HepG2 (cell line): Measurements from ENCODE around the gene TCF25. TPM values are rescaled to one million over a fixed set of nuclear protein-coding genes. Genes with fewer than 3 reads are reported as not detected.
A peak's percentile ranks its signal among the peaks of the same experiment; 100 is the strongest.

Experiments used
- ATM ChIP-seq: fragments of 450-650 bp; IDR thresholded peaks from 2 replicates; pipeline ENCODE4 v1.7.1; 2017; ENCODE audit warnings: mild to moderate bottlenecking, borderline replicate concordance
- FLYWCH1 ChIP-seq: sonication (generic); formaldehyde crosslinking; IDR thresholded peaks from 2 replicates; pipeline ENCODE4 v1.8.1; 2023; ENCODE audit warnings: mild to moderate bottlenecking, missing genetic modification reagents
- GTF3A ChIP-seq: sonication (generic); formaldehyde crosslinking; conservative IDR thresholded peaks from 2 replicates; pipeline ENCODE4 v1.4.0; 2020; ENCODE audit warnings: mild to moderate bottlenecking, missing genetic modification reagents
- HNRNPK ChIP-seq: fragments of 200-400 bp; formaldehyde crosslinking; IDR thresholded peaks from 2 replicates; pipeline ENCODE4 v1.6.1; 2018; ENCODE audit warnings: low read length, low read depth, moderate library complexity, mild to moderate bottlenecking; ENCODE audit not compliant: poor library complexity, severe bottlenecking
- ISL2 ChIP-seq: sonication (generic); formaldehyde crosslinking; IDR thresholded peaks from 2 replicates; pipeline ENCODE4 v1.5.0; 2020; ENCODE audit warnings: missing genetic modification reagents
- KDM5B ChIP-seq: sonication (generic); formaldehyde crosslinking; IDR thresholded peaks from 2 replicates; pipeline ENCODE4 v1.4.0; 2020; ENCODE audit warnings: missing genetic modification reagents, mild to moderate bottlenecking, borderline replicate concordance
- KLF11 ChIP-seq: IDR thresholded peaks from 2 replicates; pipeline ENCODE4 v1.6.1; 2016; ENCODE audit warnings: missing compliant biosample characterization
- LCORL ChIP-seq, 2 experiments: fragments of 450-650 bp in 1 of 2; sonication (generic) in 1 of 2; formaldehyde crosslinking in 1 of 2; IDR thresholded peaks; 2 replicates each; pipeline versions ENCODE4 v1.5.0 to v1.6.1; 2017 to 2020; ENCODE audit warnings: antibody characterized with exemption in 1 of 2, missing genetic modification reagents in 1 of 2
- MZF1 ChIP-seq: sonication (generic); formaldehyde crosslinking; IDR thresholded peaks from 2 replicates; pipeline ENCODE4 v1.8.1; 2023; ENCODE audit warnings: mild to moderate bottlenecking, missing genetic modification reagents, borderline replicate concordance
- POLR2AphosphoS5 ChIP-seq: IDR thresholded peaks from 2 replicates; pipeline ENCODE4 v1.6.1; 2012; ENCODE audit warnings: low read depth, low read length
- RFXANK ChIP-seq: IDR thresholded peaks from 2 replicates; pipeline ENCODE4 v1.6.1; 2016
- SP4 ChIP-seq: sonication (generic); formaldehyde crosslinking; IDR thresholded peaks from 2 replicates; pipeline ENCODE4 v1.8.1; 2023; ENCODE audit warnings: mild to moderate bottlenecking, missing genetic modification reagents
- STAT5B ChIP-seq: sonication (generic); formaldehyde crosslinking; IDR thresholded peaks from 2 replicates; pipeline ENCODE4 v1.4.0; 2020; ENCODE audit warnings: missing genetic modification reagents
- ZFP36L2 ChIP-seq: sonication (generic); formaldehyde crosslinking; IDR thresholded peaks from 2 replicates; pipeline ENCODE4 v1.4.0; 2020; ENCODE audit warnings: missing genetic modification reagents
- ZFY ChIP-seq: sonication (generic); formaldehyde crosslinking; IDR thresholded peaks from 2 replicates; pipeline ENCODE4 v1.4.0; 2020; ENCODE audit warnings: missing genetic modification reagents
- ZKSCAN8 ChIP-seq: IDR thresholded peaks from 2 replicates; pipeline ENCODE4 v1.6.1; 2016; ENCODE audit warnings: borderline replicate concordance, missing genetic modification reagents, missing compliant biosample characterization
- ZNF17 ChIP-seq: sonication (generic); formaldehyde crosslinking; IDR thresholded peaks from 2 replicates; pipeline ENCODE4 v1.5.0; 2020; ENCODE audit warnings: mild to moderate bottlenecking, missing genetic modification reagents
- ZNF264 ChIP-seq: sonication (generic); formaldehyde crosslinking; IDR thresholded peaks from 2 replicates; pipeline ENCODE4 v1.4.0; 2020; ENCODE audit warnings: missing genetic modification reagents
- ZNF496 ChIP-seq: sonication (generic); formaldehyde crosslinking; IDR thresholded peaks from 2 replicates; pipeline ENCODE4 v1.8.1; 2023; ENCODE audit warnings: mild to moderate bottlenecking, moderate library complexity, missing genetic modification reagents; ENCODE audit not compliant: insufficient replicate concordance
- ZNF570 ChIP-seq: sonication (generic); formaldehyde crosslinking; IDR thresholded peaks from 2 replicates; pipeline ENCODE4 v1.4.0; 2020; ENCODE audit warnings: mild to moderate bottlenecking, missing genetic modification reagents, borderline replicate concordance
- ZNF737 ChIP-seq: sonication (generic); formaldehyde crosslinking; IDR thresholded peaks from 2 replicates; pipeline ENCODE4 v1.5.0; 2020; ENCODE audit warnings: missing genetic modification reagents, mild to moderate bottlenecking, borderline replicate concordance
- polyA plus RNA-seq, 8 experiments: library from polyadenylated mRNA; depleted of rRNA in 3 of 8; stranded (reverse) in 7 of 8; unstranded in 1 of 8; fragments of >200 nt; fragmentation: Illumina TruSeq in 4 of 8; extraction: Trizol in 4 of 8; gene quantifications; 2 replicates each; pipeline versions ENCODE4 v1.2.1 to v1.2.3, GENCODE V29; 2011 to 2016; ENCODE audit warnings: low read depth in 4 of 8, missing spikeins in 1 of 8, mixed read lengths in 1 of 8; ENCODE audit not compliant: insufficient read depth in 1 of 8
- total RNA-seq, 5 experiments: library from RNA; depleted of rRNA; stranded (reverse); fragments of >200 nt; fragmentation: Illumina TruSeq; extraction: Trizol; gene quantifications; 2 replicates each; pipeline ENCODE4 v1.2.3, GENCODE V29; 2016; ENCODE audit warnings: low read depth in 1 of 5
- TF ChIP-seq, protein P1 (sequence below): IDR thresholded peaks from 2 replicates; pipeline ENCODE4 v1.6.1; 2016; ENCODE audit warnings: low read depth
- TF ChIP-seq, protein P2 (sequence below): sonication (generic); formaldehyde crosslinking; IDR thresholded peaks from 2 replicates; pipeline ENCODE4 v1.4.0; 2020; ENCODE audit warnings: mild to moderate bottlenecking, missing genetic modification reagents
- TF ChIP-seq, protein P3 (sequence below): sonication (generic); formaldehyde crosslinking; IDR thresholded peaks from 2 replicates; pipeline ENCODE4 v1.5.0; 2020; ENCODE audit warnings: missing genetic modification reagents
- TF ChIP-seq, protein P4 (sequence below): IDR thresholded peaks from 2 replicates; pipeline ENCODE4 v1.6.1; 2012; ENCODE audit warnings: low read length, improper control_type of control experiment

Gene TCF25
- total and polyA plus RNA-seq, 2 of the 13 experiments (the other 11 are each of a cell fraction or from before 2014, with no cell fraction given): 138 to 206 TPM

DNA sequence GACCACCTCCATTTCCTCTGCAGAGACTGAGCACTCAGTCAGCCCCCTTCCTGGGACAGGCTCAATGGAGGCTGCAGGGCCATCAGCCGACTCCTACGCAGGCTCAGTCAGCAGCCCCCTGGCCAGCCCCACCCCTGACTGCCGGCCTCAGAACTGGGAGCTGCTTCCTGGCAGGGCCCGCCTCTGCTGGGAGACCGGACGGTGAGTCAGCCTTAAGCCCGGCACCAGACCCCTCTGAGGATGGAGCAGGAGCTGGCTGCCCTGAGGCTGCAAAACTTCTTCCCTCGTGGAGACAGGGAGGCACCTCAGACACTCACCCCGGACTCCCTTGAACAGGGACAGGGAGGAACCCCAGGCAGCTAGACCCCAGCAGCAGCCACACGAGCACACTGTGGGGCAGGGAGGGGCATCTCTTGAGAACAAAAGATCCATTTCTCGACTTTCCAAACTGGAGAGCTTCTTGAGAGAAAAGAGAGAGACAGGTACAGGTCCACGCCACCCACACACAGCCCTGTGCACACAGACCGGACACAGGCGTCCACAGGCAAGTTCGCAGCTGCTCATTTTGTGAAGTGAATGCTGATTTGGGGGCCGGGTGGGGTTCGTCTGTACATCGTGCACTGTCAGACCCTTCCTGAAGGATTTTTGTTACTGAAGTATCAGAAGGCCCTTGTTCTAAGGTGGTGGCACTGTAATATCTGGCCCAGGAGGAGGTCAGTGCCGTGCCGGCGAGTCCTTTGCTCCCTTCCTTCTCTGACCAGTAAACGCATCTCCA lies 48.5 kb downstream of the TCF25 start (continued):
- TF ChIP-seq ATM (no peak), HNRNPK (no peak), LCORL (IDR thresholded peaks at IDR 0.05) (no peak), LCORL (CRISPR knock-in tag; IDR thresholded peaks at IDR 0.05) (peak; percentile 85), ZNF570 (CRISPR knock-in tag) (no peak), GTF3A (CRISPR knock-in tag) (no peak), ZNF17 (CRISPR knock-in tag) (no peak), STAT5B (no peak), SP4 (peak; percentile 35; the same call in 1 of the 2 replicates), ZNF496 (no peak), ZNF264 (CRISPR knock-in tag) (0 out of 2 replicates have a peak, but pooled peaks have one; percentile 32), ZKSCAN8 (CRISPR knock-in tag) (0 out of 2 replicates have a peak, but pooled peaks have one; percentile 26), ISL2 (CRISPR knock-in tag) (peak; percentile 52), ZNF737 (CRISPR knock-in tag) (no peak), RFXANK (peak; percentile 78), KDM5B (CRISPR knock-in tag) (no peak), MZF1 (0 out of 2 replicates have a peak, but pooled peaks have one; percentile 25), KLF11 (CRISPR knock-in tag) (0 out of 2 replicates have a peak, but pooled peaks have one; percentile 42), ZFP36L2 (CRISPR knock-in tag) (no peak), POLR2AphosphoS5 (peak; percentile 73), ZFY (peak; percentile 76), FLYWCH1 (no peak)
- TF ChIP-seq, protein P1, sequence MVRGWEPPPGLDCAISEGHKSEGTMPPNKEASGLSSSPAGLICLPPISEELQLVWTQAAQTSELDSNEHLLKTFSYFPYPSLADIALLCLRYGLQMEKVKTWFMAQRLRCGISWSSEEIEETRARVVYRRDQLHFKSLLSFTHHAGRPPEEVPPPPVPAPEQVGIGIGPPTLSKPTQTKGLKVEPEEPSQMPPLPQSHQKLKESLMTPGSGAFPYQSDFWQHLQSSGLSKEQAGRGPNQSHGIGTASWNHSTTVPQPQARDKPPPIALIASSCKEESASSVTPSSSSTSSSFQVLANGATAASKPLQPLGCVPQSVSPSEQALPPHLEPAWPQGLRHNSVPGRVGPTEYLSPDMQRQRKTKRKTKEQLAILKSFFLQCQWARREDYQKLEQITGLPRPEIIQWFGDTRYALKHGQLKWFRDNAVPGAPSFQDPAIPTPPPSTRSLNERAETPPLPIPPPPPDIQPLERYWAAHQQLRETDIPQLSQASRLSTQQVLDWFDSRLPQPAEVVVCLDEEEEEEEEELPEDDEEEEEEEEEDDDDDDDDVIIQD (CRISPR knock-in tag): peak; percentile 47; the same call in 1 of the 2 replicates
- TF ChIP-seq, protein P2, sequence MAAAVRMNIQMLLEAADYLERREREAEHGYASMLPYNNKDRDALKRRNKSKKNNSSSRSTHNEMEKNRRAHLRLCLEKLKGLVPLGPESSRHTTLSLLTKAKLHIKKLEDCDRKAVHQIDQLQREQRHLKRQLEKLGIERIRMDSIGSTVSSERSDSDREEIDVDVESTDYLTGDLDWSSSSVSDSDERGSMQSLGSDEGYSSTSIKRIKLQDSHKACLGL: peak; percentile 27; the same call in 1 of the 2 replicates
- TF ChIP-seq, protein P3, sequence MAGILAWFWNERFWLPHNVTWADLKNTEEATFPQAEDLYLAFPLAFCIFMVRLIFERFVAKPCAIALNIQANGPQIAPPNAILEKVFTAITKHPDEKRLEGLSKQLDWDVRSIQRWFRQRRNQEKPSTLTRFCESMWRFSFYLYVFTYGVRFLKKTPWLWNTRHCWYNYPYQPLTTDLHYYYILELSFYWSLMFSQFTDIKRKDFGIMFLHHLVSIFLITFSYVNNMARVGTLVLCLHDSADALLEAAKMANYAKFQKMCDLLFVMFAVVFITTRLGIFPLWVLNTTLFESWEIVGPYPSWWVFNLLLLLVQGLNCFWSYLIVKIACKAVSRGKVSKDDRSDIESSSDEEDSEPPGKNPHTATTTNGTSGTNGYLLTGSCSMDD (CRISPR knock-in tag): no peak
- TF ChIP-seq, protein P4, sequence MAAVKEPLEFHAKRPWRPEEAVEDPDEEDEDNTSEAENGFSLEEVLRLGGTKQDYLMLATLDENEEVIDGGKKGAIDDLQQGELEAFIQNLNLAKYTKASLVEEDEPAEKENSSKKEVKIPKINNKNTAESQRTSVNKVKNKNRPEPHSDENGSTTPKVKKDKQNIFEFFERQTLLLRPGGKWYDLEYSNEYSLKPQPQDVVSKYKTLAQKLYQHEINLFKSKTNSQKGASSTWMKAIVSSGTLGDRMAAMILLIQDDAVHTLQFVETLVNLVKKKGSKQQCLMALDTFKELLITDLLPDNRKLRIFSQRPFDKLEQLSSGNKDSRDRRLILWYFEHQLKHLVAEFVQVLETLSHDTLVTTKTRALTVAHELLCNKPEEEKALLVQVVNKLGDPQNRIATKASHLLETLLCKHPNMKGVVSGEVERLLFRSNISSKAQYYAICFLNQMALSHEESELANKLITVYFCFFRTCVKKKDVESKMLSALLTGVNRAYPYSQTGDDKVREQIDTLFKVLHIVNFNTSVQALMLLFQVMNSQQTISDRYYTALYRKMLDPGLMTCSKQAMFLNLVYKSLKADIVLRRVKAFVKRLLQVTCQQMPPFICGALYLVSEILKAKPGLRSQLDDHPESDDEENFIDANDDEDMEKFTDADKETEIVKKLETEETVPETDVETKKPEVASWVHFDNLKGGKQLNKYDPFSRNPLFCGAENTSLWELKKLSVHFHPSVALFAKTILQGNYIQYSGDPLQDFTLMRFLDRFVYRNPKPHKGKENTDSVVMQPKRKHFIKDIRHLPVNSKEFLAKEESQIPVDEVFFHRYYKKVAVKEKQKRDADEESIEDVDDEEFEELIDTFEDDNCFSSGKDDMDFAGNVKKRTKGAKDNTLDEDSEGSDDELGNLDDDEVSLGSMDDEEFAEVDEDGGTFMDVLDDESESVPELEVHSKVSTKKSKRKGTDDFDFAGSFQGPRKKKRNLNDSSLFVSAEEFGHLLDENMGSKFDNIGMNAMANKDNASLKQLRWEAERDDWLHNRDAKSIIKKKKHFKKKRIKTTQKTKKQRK: no peak
